SH-SY5Y (cell line): Measurements from ENCODE around the gene MRPL1.

Source experiments
- GATA2 ChIP-seq: IDR thresholded peaks from 2 replicates; pipeline ENCODE4 v1.6.1; 2011; ENCODE audit warnings: mild to moderate bottlenecking, low read depth, low read length
- GATA3 ChIP-seq: IDR thresholded peaks from 2 replicates; pipeline ENCODE4 v1.6.1; 2011; ENCODE audit warnings: low read depth, mild to moderate bottlenecking, low read length, moderate library complexity

GRCh38 chr4:77833126-77833724 is 29.4 kb upstream of the MRPL1 start:
- no peak for TF ChIP-seq GATA2
- TF ChIP-seq GATA3, result no peak
